Activated CD8-positive, alpha-beta memory T cell treated with anti-CD3 and anti-CD28 coated beads for 4 hours (primary cell): Measurements from ENCODE around the gene GPM6B.

Experiments used
- DNase-seq, 2 donors: peaks; one replicate each; pipeline ENCODE4 v3.0.0-alpha.2; 2020; ENCODE audit warnings: low read depth in 2 of 2

Gene GPM6B, protein sequence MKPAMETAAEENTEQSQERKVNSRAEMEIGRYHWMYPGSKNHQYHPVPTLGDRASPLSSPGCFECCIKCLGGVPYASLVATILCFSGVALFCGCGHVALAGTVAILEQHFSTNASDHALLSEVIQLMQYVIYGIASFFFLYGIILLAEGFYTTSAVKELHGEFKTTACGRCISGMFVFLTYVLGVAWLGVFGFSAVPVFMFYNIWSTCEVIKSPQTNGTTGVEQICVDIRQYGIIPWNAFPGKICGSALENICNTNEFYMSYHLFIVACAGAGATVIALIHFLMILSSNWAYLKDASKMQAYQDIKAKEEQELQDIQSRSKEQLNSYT

DNA sequence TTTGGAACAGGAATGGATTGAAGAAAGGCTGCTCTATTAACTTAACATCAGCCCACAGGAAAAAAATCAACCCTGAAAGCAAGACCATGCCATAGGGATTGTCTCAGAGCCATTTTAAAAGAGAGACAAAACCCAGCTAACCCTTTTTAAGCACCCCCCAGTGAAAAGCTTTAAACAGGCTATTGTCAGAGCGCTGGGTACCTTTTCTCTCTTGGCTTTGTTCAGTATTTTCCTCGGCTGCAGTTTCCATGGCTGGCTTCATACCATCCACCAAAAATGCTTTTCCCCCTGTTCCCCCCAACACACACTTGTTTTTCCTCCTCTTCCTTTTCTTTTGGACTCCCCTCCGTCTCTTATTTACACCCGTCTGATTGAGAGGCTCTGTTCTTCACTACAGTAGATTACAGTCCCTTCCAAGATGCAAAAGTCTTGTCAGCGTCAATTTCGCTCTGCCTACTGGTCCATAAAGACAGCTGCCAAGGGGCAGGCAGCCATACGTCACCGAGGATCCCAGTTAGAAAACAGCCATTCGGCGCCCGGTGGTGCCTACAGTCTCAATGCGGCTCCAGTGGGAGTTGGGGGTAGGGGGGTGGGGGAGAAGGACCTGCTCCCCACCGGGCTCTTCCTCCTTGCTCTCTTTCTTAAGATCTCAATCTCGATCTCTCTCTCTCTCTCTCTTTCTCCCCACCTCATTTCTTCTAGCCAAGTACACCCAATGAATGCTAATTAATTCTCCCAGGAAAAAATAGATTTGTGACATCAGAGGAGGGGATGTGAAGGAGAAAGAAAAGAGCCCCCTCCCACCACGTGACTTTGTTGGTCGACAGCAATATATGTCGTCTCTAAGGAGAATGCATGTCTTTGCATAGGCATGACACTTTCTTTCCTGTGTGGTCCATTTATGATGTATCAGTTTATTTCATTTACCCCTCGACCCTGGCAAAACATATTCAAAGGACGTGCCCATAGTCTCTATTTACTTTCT lies at the start of gene GPM6B:
TSS of gene GPM6B (minus strand) at position 451 of the 985 bp plus-strand sequence. CDS start at position 262, 189 bp downstream.
- no peak for DNase-seq

DNA sequence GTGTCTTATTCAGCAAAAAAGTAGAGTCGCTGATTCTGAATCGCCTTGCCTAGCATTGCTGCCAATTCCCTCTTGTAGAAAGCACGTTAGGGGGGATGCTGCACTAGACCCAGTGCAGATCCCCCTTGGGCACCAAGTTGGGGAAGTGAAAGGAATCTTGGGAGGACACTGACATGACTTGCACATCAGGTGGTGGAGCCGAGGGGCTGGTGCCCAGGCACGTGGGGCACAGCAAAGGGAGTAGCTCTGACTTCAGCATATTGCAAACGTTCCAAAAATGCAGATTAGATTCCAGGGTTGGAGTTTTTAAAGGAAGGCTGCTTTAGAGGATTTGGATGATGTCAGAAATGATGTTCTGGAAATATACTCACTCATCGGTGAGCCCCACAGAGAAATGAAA lies 47.4 kb upstream of the GPM6B start:
- no peak for DNase-seq

DNA sequence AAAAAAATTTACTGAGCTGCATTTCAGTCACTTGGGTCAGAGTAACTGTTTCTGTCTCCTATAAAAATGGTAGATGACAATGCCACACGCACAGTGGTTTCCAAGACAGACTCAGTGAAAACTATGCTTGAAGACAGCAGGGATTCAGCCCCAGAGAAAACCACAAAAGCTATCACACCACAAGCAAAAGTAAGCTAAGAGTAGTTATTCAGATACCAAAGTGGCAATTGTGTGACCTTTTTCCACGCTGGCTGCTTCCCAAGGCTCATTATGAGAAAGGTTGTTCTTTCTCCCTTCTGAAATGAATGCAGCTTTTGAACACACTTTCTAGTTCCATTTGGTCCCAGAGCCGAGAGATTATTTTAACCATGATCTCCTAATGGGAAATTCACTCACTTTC lies 46.4 kb upstream of the GPM6B start:
- DNase-seq: no peak

DNA sequence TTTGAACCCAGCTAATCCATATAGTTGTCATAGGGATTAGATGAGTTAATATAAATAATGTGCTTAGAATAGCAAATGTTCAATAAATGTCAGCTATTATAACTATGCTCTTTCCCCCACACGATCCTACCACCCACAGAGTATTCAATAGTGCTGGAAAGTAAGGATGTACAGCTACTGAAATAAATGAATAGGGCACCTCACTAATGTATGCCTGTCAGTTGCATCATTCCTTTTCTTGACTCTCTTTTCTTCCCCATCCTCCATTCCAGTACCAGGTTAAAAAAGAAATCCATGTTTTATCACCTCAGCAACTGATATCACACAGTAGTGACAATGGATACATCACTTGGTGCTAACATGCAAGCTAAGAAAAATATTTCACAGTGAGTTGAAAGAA lies 42.8 kb upstream of the GPM6B start:
- no peak for DNase-seq

DNA sequence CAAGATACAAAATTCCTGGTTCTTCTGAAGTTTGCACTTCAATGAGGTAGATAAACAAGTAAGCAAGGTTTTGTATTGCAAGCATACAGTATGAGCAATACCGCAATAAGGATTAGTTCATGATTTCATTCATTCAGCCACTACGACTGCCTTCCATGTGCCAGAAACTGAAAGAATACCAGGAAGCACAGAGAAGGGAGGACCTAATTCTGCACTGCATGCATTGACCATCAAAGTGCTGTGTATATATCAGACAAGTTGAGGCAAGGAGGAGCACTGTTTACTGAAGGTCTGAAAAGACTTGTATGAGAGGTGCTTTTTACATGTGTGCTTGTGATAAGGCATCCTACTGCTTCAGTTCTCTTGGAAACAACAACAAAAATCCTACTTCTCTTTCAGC lies 40.9 kb upstream of the GPM6B start:
- no peak for DNase-seq

DNA sequence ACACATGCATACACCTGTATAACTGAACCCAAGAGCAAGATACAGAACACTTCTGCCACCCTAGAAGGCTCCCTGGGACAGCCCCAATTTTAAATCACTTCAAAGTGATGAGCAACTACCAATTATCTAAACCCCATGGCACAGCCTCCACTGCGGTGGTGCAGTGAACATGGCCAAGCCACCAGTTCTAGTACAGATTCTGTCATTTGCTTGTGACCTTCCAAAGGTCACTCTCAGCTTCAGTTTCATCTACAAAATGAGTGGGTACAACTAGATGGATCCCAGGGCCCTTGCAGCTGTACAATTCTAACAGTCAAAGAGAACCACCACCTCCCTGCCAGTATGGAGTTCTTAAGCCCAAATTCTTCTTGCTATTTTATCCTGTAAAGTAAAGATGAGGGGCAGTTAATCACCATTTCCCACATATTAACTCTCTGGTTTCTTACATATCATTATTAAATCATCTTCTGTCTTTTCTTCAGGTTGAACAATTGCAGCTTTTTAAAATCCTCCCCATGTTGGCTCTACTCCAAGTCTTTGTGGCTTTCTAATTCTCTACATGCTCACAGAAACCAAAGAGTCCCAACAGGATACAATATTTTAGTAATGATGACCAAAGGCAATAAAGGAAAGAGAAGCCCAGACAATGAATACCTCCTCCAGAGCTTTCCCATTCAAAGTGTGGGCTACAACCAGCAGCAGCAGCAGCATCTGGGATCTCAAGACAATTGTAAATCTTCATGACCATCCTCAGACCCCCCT lies 39.0 kb upstream of the GPM6B start:
- DNase-seq: no peak

DNA sequence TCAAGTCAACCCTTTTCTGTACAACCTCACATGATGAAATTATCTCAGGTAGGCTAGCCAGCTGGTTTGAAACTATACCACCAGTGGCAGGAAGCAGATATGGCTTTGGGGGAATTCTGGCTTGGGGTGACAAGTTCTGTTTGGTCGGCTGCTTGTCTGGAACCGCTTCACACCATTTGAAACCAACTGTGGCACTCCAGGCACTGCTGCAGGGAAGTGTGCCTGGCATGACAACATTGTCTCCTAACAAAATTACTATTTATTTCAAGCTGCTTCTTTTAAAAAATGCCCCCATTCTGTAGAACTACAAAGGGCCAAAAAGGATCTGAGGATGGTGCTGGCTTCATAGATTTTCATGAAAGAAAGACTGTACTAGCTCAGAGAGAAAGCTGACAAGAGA lies 37.1 kb upstream of the GPM6B start:
- no peak for DNase-seq

DNA sequence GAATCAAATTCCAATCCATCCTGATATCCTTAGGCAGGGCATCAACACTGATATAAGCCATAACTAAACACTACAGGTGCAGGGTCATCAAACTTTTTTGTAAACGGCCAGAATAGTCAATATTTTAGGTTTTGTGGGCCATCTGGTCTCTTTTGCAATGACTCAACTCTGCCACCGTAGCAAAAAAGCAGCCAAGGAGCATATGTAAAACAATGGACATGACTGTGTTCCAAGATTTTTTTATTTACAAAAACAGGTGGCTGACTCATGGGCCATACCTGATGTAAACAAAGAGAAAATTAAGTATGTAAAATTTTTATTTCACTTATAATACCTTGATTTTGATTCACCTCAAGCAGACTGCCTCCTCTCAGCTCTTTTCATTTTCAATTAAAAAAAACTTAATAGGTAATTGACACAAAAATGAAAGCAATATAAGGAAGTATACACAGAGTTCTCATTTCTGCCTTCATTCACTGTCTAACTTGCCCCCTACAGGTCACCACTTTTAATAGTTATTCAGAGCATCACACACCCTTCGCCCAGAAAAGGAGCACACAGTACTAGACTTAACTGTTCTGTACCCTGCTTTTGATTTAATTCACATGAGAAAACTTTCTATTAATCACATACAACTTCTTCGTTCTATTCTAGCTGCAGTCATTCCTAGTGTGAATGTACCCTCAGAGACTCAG lies 35.3 kb upstream of the GPM6B start:
- DNase-seq: no peak

DNA sequence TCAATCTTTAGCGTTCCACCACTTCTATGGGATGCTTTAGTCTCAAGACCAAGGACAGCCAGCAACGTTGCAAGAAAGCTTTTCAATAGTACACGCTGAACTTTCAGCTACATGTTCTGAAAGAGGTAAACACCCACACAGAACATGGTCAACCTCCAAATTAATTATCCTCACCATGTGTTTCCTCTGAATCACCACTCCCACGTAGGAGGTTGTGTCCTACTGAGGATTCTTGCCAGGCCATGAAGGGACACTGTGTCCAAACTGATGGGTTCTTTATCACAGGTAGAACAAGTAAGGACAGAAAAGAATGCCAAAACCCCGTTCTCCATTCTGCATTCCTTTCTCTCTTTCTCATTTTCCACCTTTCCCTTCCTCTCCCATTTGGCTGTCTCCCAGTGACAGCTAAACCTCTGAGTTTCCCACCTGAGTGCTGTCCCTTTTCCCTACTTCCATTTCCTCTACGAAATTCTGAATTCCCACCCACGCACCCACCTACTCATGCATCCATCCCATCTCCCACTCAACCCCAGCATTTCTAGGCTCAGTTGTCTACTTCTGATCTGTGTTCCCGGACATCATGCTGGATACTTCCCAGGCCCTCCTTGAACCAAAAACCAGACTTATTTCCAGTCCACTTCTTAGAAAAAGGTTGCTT lies 29.0 kb upstream of the GPM6B start:
- no peak for DNase-seq

DNA sequence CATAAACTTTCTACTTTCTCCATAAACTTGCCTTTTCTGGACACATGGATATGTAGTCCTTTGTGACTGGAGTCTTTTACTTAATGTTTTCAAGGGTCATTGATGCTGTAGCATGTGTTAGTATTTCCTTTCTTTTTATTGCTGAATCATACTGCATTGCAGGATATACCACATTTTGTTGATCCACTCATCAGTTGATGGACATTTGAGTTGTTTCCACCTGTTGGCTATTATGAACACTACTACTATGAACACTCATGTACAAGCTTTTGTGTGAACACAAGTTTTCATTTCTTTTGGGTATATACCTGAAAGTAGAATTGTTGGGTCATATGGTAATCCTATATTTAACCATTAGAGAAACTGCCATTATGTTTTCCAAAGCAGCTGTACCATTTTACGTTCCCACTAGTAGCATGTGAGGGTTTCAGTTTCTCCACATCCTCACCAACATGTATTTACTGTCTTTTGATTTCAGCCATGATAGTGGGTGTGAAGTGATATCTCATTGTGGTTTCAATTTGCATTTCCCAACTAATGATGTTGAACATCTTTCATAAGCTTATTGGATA lies 26.3 kb upstream of the GPM6B start:
- DNase-seq: no peak

DNA sequence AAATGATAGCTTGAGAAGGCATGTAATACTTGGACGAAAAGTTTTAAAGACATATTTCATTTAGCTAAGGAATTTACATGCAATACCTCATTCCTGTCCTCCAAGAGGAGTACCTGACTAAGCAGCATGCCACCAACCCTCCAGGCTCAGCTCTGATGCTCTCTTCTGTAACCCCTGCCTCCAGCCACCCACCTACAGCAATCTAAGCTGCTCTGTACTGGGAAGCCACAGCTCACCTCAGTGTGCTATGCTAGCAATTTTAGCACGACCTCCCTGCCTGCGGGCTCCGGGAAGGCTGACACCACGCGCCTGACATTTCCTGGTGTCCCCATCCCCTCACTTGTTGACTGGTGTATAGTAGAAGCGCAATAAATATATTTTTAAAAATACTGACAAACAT lies 23.2 kb upstream of the GPM6B start:
- no peak for DNase-seq

DNA sequence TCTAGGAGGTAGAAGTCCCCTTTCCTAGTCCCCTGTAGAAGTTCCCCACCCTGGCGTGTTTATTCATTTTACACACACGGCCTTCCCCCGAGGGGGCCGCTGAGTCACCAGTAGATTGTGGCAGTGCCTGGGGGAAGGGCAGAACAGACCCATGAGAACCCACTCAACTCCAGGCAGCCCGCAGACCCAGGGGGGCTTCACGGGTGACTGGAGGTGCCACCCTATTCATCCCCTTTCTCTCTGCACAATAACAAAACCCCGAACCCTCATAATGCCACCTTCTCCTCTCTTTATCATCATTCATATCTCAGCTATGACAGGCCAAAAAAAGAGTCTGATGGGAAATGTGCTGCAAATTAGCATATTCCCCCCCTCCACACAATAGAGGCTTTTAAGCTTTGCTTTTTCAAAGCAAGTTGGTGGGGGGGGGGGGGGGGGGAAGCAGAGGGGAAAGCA lies 20.4 kb upstream of the GPM6B start:
- DNase-seq: no peak

DNA sequence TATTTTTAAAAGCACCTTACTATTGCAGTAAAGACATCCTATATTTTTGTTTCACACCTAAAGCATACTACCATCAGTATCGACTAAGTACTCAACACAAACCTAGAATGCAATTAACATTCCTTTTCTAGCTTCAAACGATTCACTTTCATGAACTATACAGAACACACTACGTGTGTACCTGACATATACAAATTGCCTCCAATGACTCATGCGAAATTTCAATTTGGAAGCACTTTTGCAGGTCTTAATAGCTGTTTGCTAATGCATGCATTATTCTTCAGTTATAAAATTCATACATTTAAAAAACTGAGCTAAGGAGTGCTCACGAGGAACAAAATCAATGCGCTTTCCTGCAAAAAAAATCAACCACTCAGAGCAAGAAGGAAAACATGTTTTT lies 19.7 kb upstream of the GPM6B start:
- no peak for DNase-seq

DNA sequence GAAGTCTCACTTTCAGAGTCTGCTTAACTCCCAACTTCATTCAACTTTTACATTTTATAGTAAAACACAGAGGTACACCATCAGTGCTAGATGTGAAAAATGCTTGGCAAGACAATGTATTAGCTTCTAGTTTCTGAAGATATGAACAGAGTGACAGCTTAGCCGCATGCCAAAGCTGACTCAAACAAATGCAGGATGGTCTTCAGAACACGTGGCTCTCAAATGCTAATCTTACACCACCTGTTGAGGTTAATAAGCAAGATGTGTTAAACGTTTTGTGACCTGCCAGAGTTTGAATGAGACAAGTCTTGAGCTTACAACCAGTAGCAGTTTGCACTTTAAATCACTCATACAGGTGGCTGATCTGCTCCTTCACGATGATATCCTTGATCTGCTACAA lies 18.9 kb upstream of the GPM6B start:
- no peak for DNase-seq

DNA sequence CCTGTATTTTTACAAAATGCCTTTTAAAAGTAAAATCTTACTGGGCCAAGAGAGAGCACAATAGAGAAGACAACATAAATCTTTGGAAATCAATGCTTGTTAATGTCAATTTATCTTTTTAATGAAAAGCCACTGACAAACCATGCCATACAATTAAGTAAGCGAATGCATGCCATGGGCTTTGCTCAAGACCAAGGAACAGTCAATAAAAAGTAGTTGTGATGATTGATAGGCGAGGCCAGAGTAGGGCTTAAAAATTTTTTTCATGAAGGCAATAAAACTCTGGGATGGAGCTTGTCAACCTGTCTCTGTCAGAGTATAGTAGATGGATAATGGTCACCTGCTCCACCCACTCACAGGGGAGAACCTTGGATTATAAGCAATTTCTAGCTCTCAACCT lies 17.5 kb upstream of the GPM6B start:
- no peak for DNase-seq

DNA sequence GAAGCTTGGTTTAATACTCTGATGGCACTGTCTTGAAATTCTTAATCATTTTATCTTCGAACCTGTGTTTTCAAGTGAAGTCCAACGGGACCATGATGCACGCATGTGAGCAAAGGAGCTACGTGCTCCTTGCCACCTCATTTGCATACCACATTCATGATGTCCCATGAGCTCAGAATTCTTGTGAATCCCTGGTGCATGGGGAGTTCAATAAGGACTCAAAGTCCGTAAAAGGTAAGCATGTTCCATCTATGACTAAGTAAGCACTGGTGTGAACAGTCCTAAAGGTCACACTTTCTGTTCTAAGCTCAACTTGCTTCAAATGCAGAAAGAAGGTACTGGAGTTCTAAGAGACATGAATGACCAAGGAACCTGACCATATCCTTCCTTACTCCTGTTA lies 13.1 kb upstream of the GPM6B start:
- no peak for DNase-seq

DNA sequence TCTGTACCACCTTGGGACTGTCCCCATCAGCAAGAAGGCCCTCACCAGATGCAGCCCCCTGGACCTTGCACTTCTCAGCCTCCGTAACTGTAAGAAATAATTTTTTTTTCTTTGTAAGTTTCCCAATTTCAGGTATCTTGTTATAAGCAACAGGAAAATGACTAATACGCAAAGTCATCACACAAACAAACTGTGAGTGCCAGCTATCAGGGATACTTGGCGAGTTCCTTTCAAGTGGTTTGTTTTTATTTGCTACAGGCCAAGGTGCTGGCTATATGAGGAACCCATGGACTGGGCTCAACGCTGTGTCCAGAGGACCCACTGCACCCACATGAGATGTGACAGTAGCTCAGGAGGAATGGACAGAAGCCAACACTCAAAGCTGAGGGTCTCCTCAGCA lies 11.5 kb upstream of the GPM6B start:
- no peak for DNase-seq

DNA sequence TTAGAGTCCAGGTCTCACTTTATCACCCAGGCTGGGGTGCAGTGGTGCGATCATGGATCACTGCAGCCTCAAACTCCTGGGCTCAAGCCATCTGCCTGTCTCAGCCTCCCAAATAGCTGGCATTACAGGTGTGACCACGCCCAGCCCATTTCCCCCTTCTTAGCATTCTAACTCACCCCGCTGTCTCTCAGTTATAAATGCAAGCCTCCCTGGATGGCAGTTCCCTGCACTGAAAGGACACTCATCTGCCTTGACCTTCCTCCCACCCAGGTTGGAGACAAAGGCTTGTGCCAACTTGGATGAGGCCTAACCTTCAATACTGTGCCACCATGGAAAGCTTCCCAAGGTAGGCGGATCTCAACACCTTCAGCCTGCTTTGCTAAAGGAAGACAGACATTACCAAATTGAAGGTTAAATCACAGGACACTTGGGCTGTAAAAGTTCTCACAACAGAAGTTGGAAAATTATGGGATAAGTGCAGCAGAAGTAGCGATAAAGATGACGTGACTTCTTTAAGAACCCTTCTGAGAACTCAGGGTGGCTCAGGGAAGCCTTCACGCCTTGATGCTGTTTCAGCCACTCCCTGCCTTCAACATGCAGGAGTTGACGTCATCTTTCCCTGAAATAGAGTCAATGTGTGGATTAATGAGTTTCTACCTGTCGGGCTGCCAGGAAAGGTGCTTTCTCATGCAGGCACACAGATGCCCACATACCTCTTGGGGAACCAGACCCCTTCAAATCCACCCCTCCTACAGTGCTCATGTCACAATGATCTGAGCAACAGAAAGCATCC lies 10.6 kb upstream of the GPM6B start:
- DNase-seq: no peak

DNA sequence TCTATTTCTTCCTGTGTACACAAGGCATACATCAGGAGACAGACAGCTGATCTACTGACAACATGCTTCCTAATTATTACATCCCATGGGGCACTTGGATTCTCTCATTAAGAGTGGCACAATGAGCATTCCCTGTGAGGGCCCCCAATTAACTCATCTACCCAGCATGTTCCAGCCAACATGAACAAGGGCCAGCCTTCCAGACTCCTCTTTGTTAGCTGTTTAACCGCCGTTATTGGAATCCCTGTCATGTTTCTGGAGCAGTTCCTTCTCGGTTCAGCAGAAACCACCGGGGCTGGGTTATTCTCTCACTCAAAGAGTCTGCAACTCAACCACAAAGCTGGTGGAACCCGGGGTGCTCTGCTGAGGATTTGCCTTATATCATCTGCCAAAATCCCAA lies 9.9 kb upstream of the GPM6B start:
- no peak for DNase-seq
